Kidney (tissue), 14 donors: ENCODE measurements around the gene CUTA. TPM values are rescaled to one million over a fixed set of nuclear protein-coding genes. Genes with fewer than 3 reads are reported as not detected.

ENCODE experiments used
- DNase-seq, 5 donors: peaks; one replicate each; pipeline ENCODE4 v3.0.0-alpha.2; 2013 to 2020
- FAIRE-seq: peaks from 2 replicates; lab custom pipeline; 2012; peaks lifted over from hg19 to GRCh38; lab: Jason Lieb, UNC
- H3K27ac ChIP-seq, 2 donors: one replicate each; pipeline ENCODE4 v1.7.0; 2013; ENCODE audit warnings: low read depth in 2 of 2, low read length in 2 of 2, inconsistent platforms in 1 of 2
- H3K27me3 ChIP-seq: one replicate; pipeline ENCODE4 v1.7.1; 2013; ENCODE audit warnings: low read length, inconsistent platforms; ENCODE audit not compliant: control insufficient read depth, insufficient read depth
- H3K36me3 ChIP-seq, 3 donors: one replicate each; pipeline versions ENCODE4 v1.7.0 to v1.7.1; 2013; ENCODE audit warnings: low read length in 3 of 3, control low read depth in 1 of 3, inconsistent platforms in 1 of 3; ENCODE audit not compliant: insufficient read depth in 3 of 3, control insufficient read depth in 2 of 3
- H3K4me1 ChIP-seq, 3 donors: one replicate each; pipeline versions ENCODE4 v1.7.0 to v1.7.1; 2013; ENCODE audit warnings: low read length in 3 of 3, inconsistent platforms in 1 of 3, low read depth in 1 of 3; ENCODE audit not compliant: control insufficient read depth in 2 of 3, insufficient read depth in 2 of 3
- H3K4me3 ChIP-seq, 3 donors: one replicate each; pipeline versions ENCODE4 v1.7.0 to v1.8.1; 2013; ENCODE audit warnings: low read length in 3 of 3, control low read depth in 1 of 3, inconsistent platforms in 1 of 3
- H3K9ac ChIP-seq, 3 donors: one replicate each; pipeline versions ENCODE4 v1.7.0 to v1.7.1; 2013; ENCODE audit warnings: low read length in 3 of 3, control low read depth in 1 of 3, inconsistent platforms in 1 of 3
- H3K9me3 ChIP-seq, 3 donors: one replicate each; pipeline versions ENCODE4 v1.7.0 to v1.7.1; 2013; ENCODE audit warnings: low read length in 3 of 3, control low read depth in 1 of 3, inconsistent platforms in 1 of 3; ENCODE audit not compliant: control insufficient read depth in 2 of 3, insufficient read depth in 1 of 3
- CTCF ChIP-seq: IDR thresholded peaks from 3 replicates; pipeline ENCODE4 v1.5.1; 2012; ENCODE audit warnings: mild to moderate bottlenecking, moderate library complexity, borderline replicate concordance; ENCODE audit not compliant: insufficient read depth; ENCODE audit errors: extremely low read depth
- intact Hi-C: fragments of 100-400 bp; cut with DNase I; formaldehyde crosslinking; loops from one replicate; pipeline ENCODE4 v1.11.1; 2022
- polyA plus RNA-seq: library from polyadenylated mRNA; stranded (reverse); fragments of 350-450 nt; fragmentation: Illumina TruSeq; extraction: RNeasy Lipid Tissue Mini Kit (QIAGEN cat#74804); gene quantifications from one replicate; pipeline ENCODE4 v1.2.3, GENCODE V29; 2014; ENCODE audit warnings: low read depth, low replicate concordance; ENCODE audit not compliant: insufficient read depth
- total RNA-seq: library from RNA; stranded (reverse); fragmentation: NEBNext Ultra II Directional; extraction: Animal tissue kit (Norgen Biotek cat#: 25700); gene quantifications from one replicate; pipeline ENCODE4 v1.2.1, GENCODE V29; 2021
- donor health status: control.
- donor health status: control.
- donor health status: control.
- donor health status: control.
- donor health status: control.
- donor health status: DM: yes; HTN: yes; CAD: no.
- donor health status: Normal renal cell carcinoma (clear cell type).

The CUTA gene
- total and polyA plus RNA-seq, 2 donors from 2014 or later: 163 to 433 TPM

- Histone ChIP-seq H3K4me1 (peaks cover 6 to 19% (median 7%) of the 10 kb centered on the region in 3 donors), H3K9ac (no peak overlapping the region), H3K27ac (no peak overlapping the region), H3K36me3 (peaks cover 8 to 18% (median 11%) of the 10 kb centered on the region in 3 donors), H3K9me3 (no peaks in the 10 kb centered on the region), H3K27me3 (no peaks in the 10 kb centered on the region), H3K4me3 (no peak overlapping the region)
- no peak for TF ChIP-seq CTCF
- FAIRE-seq (no peak), DNase-seq (peak in 2 of 5 donors; percentile 47 to 50)
- intact Hi-C loops: no loop called here
Measured at GRCh38 chr6:33433544-33434191, 15.8 kb upstream of the CUTA start.

- Histone ChIP-seq H3K27me3 (no peaks in the 10 kb centered on the region), H3K4me3 (no peak overlapping the region), H3K9me3 (no peaks in the 10 kb centered on the region), H3K36me3 (peaks cover 4 to 15% (median 7%) of the 10 kb centered on the region in 3 donors), H3K9ac (no peak overlapping the region), H3K4me1 (peaks cover 6 to 24% (median 7%) of the 10 kb centered on the region in 3 donors), H3K27ac (no peak overlapping the region)
- intact Hi-C loops: no loop called here
- TF ChIP-seq CTCF: no peak
- no peak for DNase-seq
- FAIRE-seq: no peak
Measured at GRCh38 chr6:33433001-33433543, 15.2 kb upstream of the CUTA start.

GRCh38 chr6:33432546-33432945 is 14.6 kb upstream of the CUTA start:
- Histone ChIP-seq H3K27me3 (no peaks in the 10 kb centered on the region), H3K36me3 (peaks cover 4 to 11% (median 4%) of the 10 kb centered on the region in 3 donors), H3K9ac (no peak overlapping the region), H3K27ac (no peak overlapping the region), H3K4me3 (no peak overlapping the region), H3K4me1 (peaks cover 6 to 24% (median 7%) of the 10 kb centered on the region in 3 donors), H3K9me3 (no peaks in the 10 kb centered on the region)
- DNase-seq: no peak
- FAIRE-seq: no peak
- intact Hi-C loops: no loop called here
- TF ChIP-seq CTCF: no peak
